Measurements from ENCODE around the gene LNX1.
"Not testable (repeated sequence)": the region's sequence is repeated elsewhere in the genome, so short reads cannot be mapped to it uniquely, and the experiment has no call there.

LNX1 gene

GRCh38 chr4:53490161-53490956 is 100.9 kb downstream of the LNX1 start:
- no peak for DNase-seq

GRCh38 chr4:53489279-53489889 is 101.9 kb downstream of the LNX1 start:
- DNase-seq = no peak

GRCh38 chr4:53487766-53488165 is 103.5 kb downstream of the LNX1 start:
- DNase-seq = no peak

- no peak for DNase-seq
These were observed 105.6 kb downstream of the LNX1 start for GRCh38 chr4:53485658-53486040.

GRCh38 chr4:53484911-53485657 is 106.2 kb downstream of the LNX1 start:
- no peak for DNase-seq

GRCh38 chr4:53483250-53483649 is 108.0 kb downstream of the LNX1 start:
- no peak for DNase-seq

- DNase-seq = no peak
These were observed 109.7 kb downstream of the LNX1 start for GRCh38 chr4:53481586-53481985.

GRCh38 chr4:53480909-53481308 is 110.4 kb downstream of the LNX1 start:
- no peak for DNase-seq

GRCh38 chr4:53479736-53480525 is 111.4 kb downstream of the LNX1 start:
- DNase-seq = no peak

- DNase-seq = no peak
These were observed 112.4 kb downstream of the LNX1 start for GRCh38 chr4:53478671-53479456.

GRCh38 chr4:53477636-53478035 is 113.7 kb downstream of the LNX1 start:
- no peak for DNase-seq

- DNase-seq = no peak
These were observed 114.2 kb downstream of the LNX1 start for GRCh38 chr4:53477038-53477565.

- no peak for DNase-seq
These were observed 114.9 kb downstream of the LNX1 start for GRCh38 chr4:53476232-53477037.

GRCh38 chr4:53466576-53466975 is 124.7 kb downstream of the LNX1 start:
- DNase-seq = not testable (repeated sequence)

GRCh38 chr4:53465891-53466290 is 125.4 kb downstream of the LNX1 start:
- no peak for DNase-seq

GRCh38 chr4:53465281-53465680 is 126.0 kb downstream of the LNX1 start:
- no peak for DNase-seq

GRCh38 chr4:53463340-53463739 is 127.9 kb downstream of the LNX1 start:
- no peak for DNase-seq

GRCh38 chr4:53461244-53461643 is 130.0 kb downstream of the LNX1 start:
- no peak for DNase-seq

GRCh38 chr4:53459548-53459947 is 131.7 kb downstream of the LNX1 start:
- DNase-seq = no peak

- no peak for DNase-seq
These were observed 135.1 kb downstream of the LNX1 start for GRCh38 chr4:53456178-53456577.

- no peak for DNase-seq
These were observed 135.5 kb downstream of the LNX1 start for GRCh38 chr4:53455766-53456165.

All from NCI-H2171 treated with DMSO at 0.1 percent for 48 hours (cell line).